ENCODE measurements around the gene CCDC174.

CCDC174 gene

DNA sequence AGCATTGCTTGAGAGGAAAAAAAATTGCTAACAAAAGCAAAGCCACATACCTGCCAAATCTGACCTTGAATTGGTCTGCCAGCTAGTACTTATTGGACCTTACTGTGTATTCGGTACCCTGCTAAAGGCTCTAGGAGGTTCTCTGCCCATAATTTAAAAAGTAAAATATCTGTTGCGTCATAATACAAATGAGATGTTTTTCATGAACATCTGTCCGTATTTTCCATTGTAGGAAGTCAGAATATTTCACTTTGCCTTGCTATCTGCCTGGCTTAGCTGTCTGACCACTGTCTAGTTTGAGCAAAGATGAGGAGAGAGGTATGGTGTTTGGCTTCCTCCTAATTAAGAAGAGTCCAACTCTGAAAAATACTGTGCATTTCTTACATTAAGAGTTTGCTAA is 12.6 kb downstream of the CCDC174 start:
- H3K4me3 ChIP-seq (ENCODE audit: low read depth, low read length): no peak overlapping the region
- no peak for DNase-seq (ENCODE audit: low read depth)
- TF ChIP-seq, protein P1, sequence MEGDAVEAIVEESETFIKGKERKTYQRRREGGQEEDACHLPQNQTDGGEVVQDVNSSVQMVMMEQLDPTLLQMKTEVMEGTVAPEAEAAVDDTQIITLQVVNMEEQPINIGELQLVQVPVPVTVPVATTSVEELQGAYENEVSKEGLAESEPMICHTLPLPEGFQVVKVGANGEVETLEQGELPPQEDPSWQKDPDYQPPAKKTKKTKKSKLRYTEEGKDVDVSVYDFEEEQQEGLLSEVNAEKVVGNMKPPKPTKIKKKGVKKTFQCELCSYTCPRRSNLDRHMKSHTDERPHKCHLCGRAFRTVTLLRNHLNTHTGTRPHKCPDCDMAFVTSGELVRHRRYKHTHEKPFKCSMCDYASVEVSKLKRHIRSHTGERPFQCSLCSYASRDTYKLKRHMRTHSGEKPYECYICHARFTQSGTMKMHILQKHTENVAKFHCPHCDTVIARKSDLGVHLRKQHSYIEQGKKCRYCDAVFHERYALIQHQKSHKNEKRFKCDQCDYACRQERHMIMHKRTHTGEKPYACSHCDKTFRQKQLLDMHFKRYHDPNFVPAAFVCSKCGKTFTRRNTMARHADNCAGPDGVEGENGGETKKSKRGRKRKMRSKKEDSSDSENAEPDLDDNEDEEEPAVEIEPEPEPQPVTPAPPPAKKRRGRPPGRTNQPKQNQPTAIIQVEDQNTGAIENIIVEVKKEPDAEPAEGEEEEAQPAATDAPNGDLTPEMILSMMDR (IDR thresholded peaks at IDR 0.05; ENCODE audit: insufficient read depth, low read depth, low read length, missing control alignments): no peak

DNA sequence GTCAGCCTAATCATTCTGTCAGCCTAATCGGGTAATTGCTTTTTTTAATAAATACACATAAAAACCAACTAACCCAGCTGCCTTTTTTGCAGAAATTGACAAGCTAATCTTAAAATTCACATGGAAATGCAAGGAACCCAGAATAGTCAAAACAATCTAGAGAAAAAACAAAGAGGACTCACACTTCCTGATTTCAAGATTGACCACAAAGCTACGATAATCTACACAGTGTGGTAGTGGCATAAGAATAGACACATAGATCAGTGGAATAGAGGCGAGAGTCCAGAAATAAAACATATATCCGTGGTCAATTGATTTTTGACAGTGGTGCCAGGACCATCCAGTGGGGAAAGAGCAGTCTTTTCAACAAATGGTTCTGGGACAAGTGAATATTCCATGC is 21.0 kb downstream of the CCDC174 start:
- H3K4me3 ChIP-seq (ENCODE audit: low read depth, low read length): no peak overlapping the region
- no peak for DNase-seq (ENCODE audit: low read depth)
- TF ChIP-seq, protein P1 (IDR thresholded peaks at IDR 0.05; ENCODE audit: insufficient read depth, low read depth, low read length, missing control alignments): no peak

DNA sequence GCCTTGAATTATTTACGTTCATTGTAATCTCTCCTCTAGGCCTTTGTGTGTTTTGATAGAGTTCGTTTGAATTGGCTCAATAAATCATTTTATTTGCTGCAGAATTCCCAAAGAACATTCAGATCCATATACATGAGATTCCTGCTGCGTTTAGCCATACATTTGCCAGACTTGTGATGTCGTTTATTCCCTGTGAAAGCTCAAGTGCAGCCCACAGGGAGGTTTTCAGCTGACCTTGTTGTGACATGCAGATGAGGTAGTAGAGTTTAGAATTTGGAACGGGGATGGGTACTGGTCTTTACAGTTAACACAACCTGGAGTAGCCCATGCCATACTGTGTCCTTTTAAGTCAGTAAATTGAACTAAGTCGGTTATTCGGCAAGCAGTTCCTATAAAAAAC is 23.3 kb downstream of the CCDC174 start, which contains the start of gene C3orf20:
C3orf20 (plus strand) TSS at position 301 of the 400 bp plus-strand sequence. CDS start 7,573 bp downstream, outside the sequence.
- H3K4me3 ChIP-seq (ENCODE audit: low read depth, low read length): no peak within 1 kb of the TSS
- TF ChIP-seq, protein P1 (IDR thresholded peaks at IDR 0.05; ENCODE audit: insufficient read depth, low read depth, low read length, missing control alignments): no peak
- DNase-seq (ENCODE audit: low read depth): no peak

DNA sequence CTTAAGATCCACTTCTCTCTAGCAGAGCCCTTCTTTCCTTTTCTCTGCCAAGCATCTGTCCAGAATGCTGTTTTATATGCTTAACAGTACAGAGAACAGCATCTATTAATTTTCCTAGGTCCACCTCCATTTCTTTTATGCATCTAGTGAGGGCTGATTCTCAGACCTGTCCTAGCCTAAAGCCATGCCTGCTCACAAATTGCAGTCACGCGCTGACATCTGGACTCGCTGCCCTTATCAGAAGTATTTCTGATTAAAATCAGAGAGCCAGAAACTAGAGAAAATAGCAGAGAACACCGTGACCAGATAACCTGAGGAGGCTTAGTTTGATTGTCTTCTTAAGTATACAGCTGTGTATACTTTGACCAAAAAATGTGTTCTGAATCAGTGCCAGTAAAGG is 25.3 kb downstream of the CCDC174 start:
- no peak overlapping the region for H3K4me3 ChIP-seq (ENCODE audit: low read depth, low read length)
- DNase-seq (ENCODE audit: low read depth): no peak
- TF ChIP-seq, protein P1 (IDR thresholded peaks at IDR 0.05; ENCODE audit: insufficient read depth, low read depth, low read length, missing control alignments): no peak

- no peak overlapping the region for H3K4me3 ChIP-seq (ENCODE audit: low read depth, low read length)
- TF ChIP-seq, protein P1 (IDR thresholded peaks at IDR 0.05; ENCODE audit: insufficient read depth, low read depth, low read length, missing control alignments): no peak
- DNase-seq (ENCODE audit: low read depth): no peak
Measured at GRCh38 chr3:14678015-14678503, 26.5 kb downstream of the CCDC174 start.

DNA sequence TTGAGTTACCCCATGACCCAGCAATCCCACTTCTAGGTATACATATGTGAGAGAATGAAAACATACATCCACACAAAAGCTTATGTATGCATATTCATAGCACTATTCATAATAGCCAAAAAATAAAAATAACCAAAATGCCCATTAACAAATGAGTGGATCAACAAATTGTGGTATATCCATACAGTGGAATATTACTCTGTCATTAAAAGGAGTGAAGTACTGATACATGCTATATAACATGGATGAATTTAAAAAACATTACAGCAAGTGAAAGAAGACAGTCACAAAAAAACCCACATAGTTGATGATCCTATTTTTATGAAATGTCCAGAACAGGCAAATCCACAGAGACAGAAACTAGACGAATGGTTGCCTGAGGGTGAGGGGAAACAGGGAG is 28.6 kb downstream of the CCDC174 start:
- TF ChIP-seq, protein P1 (IDR thresholded peaks at IDR 0.05; ENCODE audit: insufficient read depth, low read depth, low read length, missing control alignments): no peak
- DNase-seq (ENCODE audit: low read depth): no peak
- H3K4me3 ChIP-seq (ENCODE audit: low read depth, low read length): no peak overlapping the region

GRCh38 chr3:14680716-14681115 is 29.2 kb downstream of the CCDC174 start:
- no peak for DNase-seq (ENCODE audit: low read depth)

More at GRCh38 chr3:14680716-14681115, 29.2 kb downstream of the CCDC174 start:
- H3K4me3 ChIP-seq (ENCODE audit: low read depth, low read length): no peak overlapping the region
- TF ChIP-seq, protein P1 (IDR thresholded peaks at IDR 0.05; ENCODE audit: insufficient read depth, low read depth, low read length, missing control alignments): no peak
